ENCODE results near the gene DAAM2. TPM values are rescaled to one million over a fixed set of nuclear protein-coding genes. Genes with fewer than 3 reads are reported as not detected.

DAAM2 gene
- total and polyA plus RNA-seq, 9 of the 15 experiments (the other 6 are each of a cell fraction or from before 2014, with no cell fraction given) = 0.01 to 0.07 TPM; not detected in 7

- Histone ChIP-seq H3K9me1 (ENCODE audit: control insufficient read depth, insufficient read depth, low read length) (no peaks in the 10 kb centered on the region), H3K9ac (ENCODE audit: insufficient read depth in 1 of 2, low read depth in 2 of 2, low read length in 2 of 2) (no peak overlapping the region), H3K9me3 (replicated peaks; ENCODE audit: control insufficient read depth, insufficient read depth, low read depth, low read length) (no peaks in the 10 kb centered on the region), H3K79me2 (ENCODE audit: control insufficient read depth, insufficient read depth, low read length) (no peaks in the 10 kb centered on the region), H2AFZ (ENCODE audit: low read depth, low read length) (no peak overlapping the region), H3K4me1 (replicated peaks in 1 of 2; ENCODE audit: control insufficient read depth in 2 of 2, insufficient read depth in 2 of 2, low read length in 2 of 2) (peaks cover 0 to 17% of the 10 kb centered on the region in 2 experiments; a peak in 3 of 5 replicates), H3K27ac (ENCODE audit: extremely low read depth, low read depth, low read length) (no peak overlapping the region), H3K36me3 (ENCODE audit: control insufficient read depth, insufficient read depth, low read length) (no peaks in the 10 kb centered on the region), H4K20me1 (replicated peaks; ENCODE audit: control insufficient read depth, insufficient read depth, low read length) (no peaks in the 10 kb centered on the region), H3K4me2 (ENCODE audit: insufficient read depth, low read length) (0 out of 2 replicates have a peak overlapping the region, but pooled peaks have one; percentile 40), H3K27me3 (ENCODE audit: control insufficient read depth in 2 of 2, insufficient read depth in 2 of 2, low read length in 2 of 2) (peaks cover 0 to 4% of the 10 kb centered on the region in 2 experiments; a peak in 1 of 5 replicates), H3K4me3 (no peak overlapping the region)
- ChIA-PET POLR2A (interaction anchor here (0.5 kb wide), 1 partner anchor 374 kb away, joined by 3 read pairs; no protein-coding TSS in a partner anchor), CTCF (ENCODE audit: low intra/inter-chr PET ratio) (no interaction called here)
- 11% methylated on average over 7 of the region's 7 CpGs for WGBS (ENCODE audit: insufficient coverage, low coverage, missing lambda C conversion rate)
- FAIRE-seq (no peak), DNase-seq (ENCODE audit: extremely low read depth in 1 of 4, low spot score in 3 of 4) (no peak), ATAC-seq (peak; percentile 32; the same call in 1 of the 3 replicates)
- BruUV-seq (replicated peaks) = no TSS peak
- in situ Hi-C loops (cut with MboI) = no loop called here
- intact Hi-C loops (cut with micrococcal nuclease) = no loop called here
- no peak for TF ChIP-seq CHD1 (IDR thresholded peaks at IDR 0.05; ENCODE audit: low read length)
- no peak for TF ChIP-seq RBM25 (IDR thresholded peaks at IDR 0.05; ENCODE audit: low read depth, low read length, severe bottlenecking)
- TF ChIP-seq JUN (IDR thresholded peaks at IDR 0.05; ENCODE audit: borderline replicate concordance, low read depth, low read length) = no peak
- no peak for TF ChIP-seq JUN (CRISPR knock-in tag; IDR thresholded peaks at IDR 0.05; ENCODE audit: borderline replicate concordance)
- TF ChIP-seq, protein P1, sequence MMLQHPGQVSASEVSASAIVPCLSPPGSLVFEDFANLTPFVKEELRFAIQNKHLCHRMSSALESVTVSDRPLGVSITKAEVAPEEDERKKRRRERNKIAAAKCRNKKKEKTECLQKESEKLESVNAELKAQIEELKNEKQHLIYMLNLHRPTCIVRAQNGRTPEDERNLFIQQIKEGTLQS (IDR thresholded peaks at IDR 0.05) = peak; percentile 49; the same call in 1 of the 2 replicates
- TF ChIP-seq, protein P1 (CRISPR knock-in tag; conservative IDR thresholded peaks at IDR 0.05) = no peak
- TF ChIP-seq EWSR1 (IDR thresholded peaks at IDR 0.05; ENCODE audit: borderline replicate concordance, low read depth, partially characterized antibody) = no peak
- no peak for TF ChIP-seq GATAD2A (IDR thresholded peaks at IDR 0.05)
- TF ChIP-seq, protein P2, sequence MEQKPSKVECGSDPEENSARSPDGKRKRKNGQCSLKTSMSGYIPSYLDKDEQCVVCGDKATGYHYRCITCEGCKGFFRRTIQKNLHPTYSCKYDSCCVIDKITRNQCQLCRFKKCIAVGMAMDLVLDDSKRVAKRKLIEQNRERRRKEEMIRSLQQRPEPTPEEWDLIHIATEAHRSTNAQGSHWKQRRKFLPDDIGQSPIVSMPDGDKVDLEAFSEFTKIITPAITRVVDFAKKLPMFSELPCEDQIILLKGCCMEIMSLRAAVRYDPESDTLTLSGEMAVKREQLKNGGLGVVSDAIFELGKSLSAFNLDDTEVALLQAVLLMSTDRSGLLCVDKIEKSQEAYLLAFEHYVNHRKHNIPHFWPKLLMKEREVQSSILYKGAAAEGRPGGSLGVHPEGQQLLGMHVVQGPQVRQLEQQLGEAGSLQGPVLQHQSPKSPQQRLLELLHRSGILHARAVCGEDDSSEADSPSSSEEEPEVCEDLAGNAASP (IDR thresholded peaks at IDR 0.05) = no peak
- TF ChIP-seq PRDM10 (IDR thresholded peaks at IDR 0.05; ENCODE audit: partially characterized antibody) = peak; percentile 95
- no peak for TF ChIP-seq VEZF1 (CRISPR knock-in tag; IDR thresholded peaks at IDR 0.05)
- no peak for TF ChIP-seq TCF3 (CRISPR knock-in tag; IDR thresholded peaks at IDR 0.05)
- no peak for TF ChIP-seq TBL1XR1 (IDR thresholded peaks at IDR 0.05; ENCODE audit: low read length in 2 of 2)
Measured at GRCh38 chr6:39942903-39943580, 150.9 kb downstream of the DAAM2 start.
